ENCODE measurements around the gene SIRT5.

GRCh38 chr6:13538600-13538999, 35.8 kb upstream of the SIRT5 start:
- TF ChIP-seq CTCF (IDR thresholded peaks at IDR 0.05) (no peak), POLR2A (IDR thresholded peaks at IDR 0.05) (no peak)
